Keratinocyte (primary cell): ENCODE measurements around the gene ACTR1B. TPM values are rescaled to one million over a fixed set of nuclear protein-coding genes. Genes with fewer than 3 reads are reported as not detected.

Source experiments
- DNase-seq: peaks from one replicate; pipeline ENCODE4 v3.0.0-alpha.2; 2011; ENCODE audit warnings: low read depth, missing footprints, low spot score
- FAIRE-seq: peaks from 2 replicates; lab custom pipeline; 2011; peaks lifted over from hg19 to GRCh38; lab: Jason Lieb, UNC
- H2AFZ ChIP-seq: 2 replicates; pipeline ENCODE4 v1.6.0; 2012; ENCODE audit warnings: low read length, control low read depth, inconsistent platforms; ENCODE audit not compliant: control insufficient read depth
- H3K27ac ChIP-seq: 2 replicates; pipeline ENCODE4 v1.5.1; 2011; ENCODE audit warnings: low read length; ENCODE audit not compliant: control insufficient read depth, insufficient read depth
- H3K27me3 ChIP-seq: 3 replicates; pipeline ENCODE4 v1.6.0; 2011; ENCODE audit warnings: low read length; ENCODE audit not compliant: control insufficient read depth, insufficient read depth; ENCODE audit errors: extremely low read depth
- H3K36me3 ChIP-seq, 2 experiments: 2 replicates in 1 of 2; 3 replicates in 1 of 2; pipeline ENCODE4 v1.5.1; 2011; ENCODE audit warnings: low read length in 2 of 2, mild to moderate bottlenecking in 1 of 2; ENCODE audit not compliant: control insufficient read depth in 2 of 2, insufficient read depth in 2 of 2; ENCODE audit errors: extremely low read depth in 1 of 2
- H3K4me1 ChIP-seq: 3 replicates; pipeline ENCODE4 v1.5.1; 2011; ENCODE audit warnings: low read length; ENCODE audit not compliant: control insufficient read depth, insufficient read depth; ENCODE audit errors: extremely low read depth
- H3K4me2 ChIP-seq: 3 replicates; pipeline ENCODE4 v1.6.0; 2011; ENCODE audit warnings: low read depth, low read length; ENCODE audit not compliant: control insufficient read depth, insufficient read depth; ENCODE audit errors: extremely low read depth
- H3K4me3 ChIP-seq, 3 experiments: fragments of 200-600 bp in 1 of 3; sonication (generic) in 1 of 3; 2 replicates in 2 of 3; 3 replicates in 1 of 3; pipeline ENCODE4 v1.5.1; 2011 to 2016; ENCODE audit warnings: low read length in 3 of 3, mild to moderate bottlenecking in 3 of 3, control low read depth in 2 of 3, inconsistent platforms in 1 of 3, low read depth in 1 of 3, mixed read lengths in 1 of 3, mixed run types in 1 of 3, moderate library complexity in 1 of 3; ENCODE audit not compliant: control insufficient read depth in 2 of 3, insufficient read depth in 2 of 3; ENCODE audit errors: extremely low read depth in 1 of 3
- H3K79me2 ChIP-seq: 2 replicates; pipeline ENCODE4 v1.6.0; 2012; ENCODE audit warnings: low read length; ENCODE audit not compliant: control insufficient read depth, insufficient read depth
- H3K9ac ChIP-seq: 3 replicates; pipeline ENCODE4 v1.6.0; 2011; ENCODE audit warnings: low read length; ENCODE audit not compliant: control insufficient read depth, insufficient read depth; ENCODE audit errors: extremely low read depth
- H3K9me1 ChIP-seq: 3 replicates; pipeline ENCODE4 v1.6.0; 2011; ENCODE audit warnings: low read length; ENCODE audit not compliant: control insufficient read depth, insufficient read depth; ENCODE audit errors: extremely low read depth
- H3K9me3 ChIP-seq: 2 replicates; pipeline ENCODE4 v1.5.1; 2012; ENCODE audit warnings: low read depth, low read length; ENCODE audit not compliant: control insufficient read depth
- H4K20me1 ChIP-seq: 3 replicates; pipeline ENCODE4 v1.6.0; 2011; ENCODE audit warnings: low read length; ENCODE audit not compliant: control insufficient read depth, insufficient read depth; ENCODE audit errors: extremely low read depth
- EZH2 ChIP-seq: IDR thresholded peaks from one replicate; pipeline ENCODE4 v1.6.1; 2012; ENCODE audit warnings: inconsistent platforms, mild to moderate bottlenecking, low read length, moderate library complexity
- dilution Hi-C: fragments of 300-500 bp; cut with MboI; formaldehyde crosslinking; loops from one replicate; pipeline ENCODE4 v1.7.0; 2020; ENCODE audit warnings: low sequenced_read_pairs; ENCODE audit not compliant: extremely low pct_ligation_motif_present
- polyA plus RNA-seq, 5 experiments: library from polyadenylated mRNA; depleted of rRNA in 3 of 5; stranded (reverse) in 3 of 5; stranded (forward) in 1 of 5; unstranded in 1 of 5; fragments of >200 nt; gene quantifications; 1 replicate in 1 of 5; 2 replicates in 3 of 5; 3 replicates in 1 of 5; pipeline versions ENCODE4 v1.2.1 to v1.2.3, GENCODE V29; 2011 to 2012; ENCODE audit warnings: missing spikeins in 2 of 5, low read depth in 1 of 5, low replicate concordance in 1 of 5
- TF ChIP-seq, protein P1 (sequence below), 3 experiments: IDR thresholded peaks in 1 of 3; conservative IDR thresholded peaks in 1 of 3; optimal IDR thresholded peaks in 1 of 3; 2 replicates in 2 of 3; 3 replicates in 1 of 3; pipeline versions ENCODE3 to v1.5.1; 2011; ENCODE audit warnings: low read length in 3 of 3, mild to moderate bottlenecking in 3 of 3, moderate library complexity in 2 of 3, control low read depth in 1 of 3, inconsistent platforms in 1 of 3; ENCODE audit not compliant: insufficient read depth in 2 of 3; ENCODE audit errors: extremely low read depth in 1 of 3

The ACTR1B gene
- polyA plus RNA-seq, 1 donor (not counting 4 experiments of a cell fraction or from before 2014, with no cell fraction given), result 20.6 TPM

DNA sequence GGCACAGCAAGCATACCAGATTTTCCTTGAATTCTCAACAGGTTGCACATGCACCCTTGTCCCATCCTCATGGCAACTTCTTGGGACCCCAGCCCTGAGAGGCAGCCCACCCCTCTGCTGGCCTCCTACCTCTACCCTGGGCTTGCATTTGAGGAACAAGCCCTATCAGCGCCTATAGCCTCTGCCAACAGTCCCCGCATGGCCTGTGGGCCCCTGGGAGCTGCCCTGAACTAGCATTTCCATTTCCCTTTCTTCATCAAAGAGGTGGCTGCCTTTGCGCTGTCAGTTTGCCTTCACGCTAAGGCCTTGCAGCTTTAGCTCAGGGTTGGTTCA is 44.2 kb upstream of the ACTR1B start:
- dilution Hi-C loops, result no loop called here
- DNase-seq (no peak), FAIRE-seq (no peak)
- Histone ChIP-seq H3K9ac (no peak overlapping the region), H3K4me1 (no peaks in the 10 kb centered on the region), H3K4me3 (no peak overlapping the region), H3K9me1 (no peaks in the 10 kb centered on the region), H3K36me3 (no peaks in the 10 kb centered on the region), H3K79me2 (no peaks in the 10 kb centered on the region), H4K20me1 (no peaks in the 10 kb centered on the region), H2AFZ (no peak overlapping the region), H3K9me3 (no peaks in the 10 kb centered on the region), H3K4me2 (no peak overlapping the region), H3K27ac (no peak overlapping the region), H3K27me3 (peaks cover 4% of the 10 kb centered on the region)
- no peak for TF ChIP-seq EZH2
- TF ChIP-seq, protein P1, sequence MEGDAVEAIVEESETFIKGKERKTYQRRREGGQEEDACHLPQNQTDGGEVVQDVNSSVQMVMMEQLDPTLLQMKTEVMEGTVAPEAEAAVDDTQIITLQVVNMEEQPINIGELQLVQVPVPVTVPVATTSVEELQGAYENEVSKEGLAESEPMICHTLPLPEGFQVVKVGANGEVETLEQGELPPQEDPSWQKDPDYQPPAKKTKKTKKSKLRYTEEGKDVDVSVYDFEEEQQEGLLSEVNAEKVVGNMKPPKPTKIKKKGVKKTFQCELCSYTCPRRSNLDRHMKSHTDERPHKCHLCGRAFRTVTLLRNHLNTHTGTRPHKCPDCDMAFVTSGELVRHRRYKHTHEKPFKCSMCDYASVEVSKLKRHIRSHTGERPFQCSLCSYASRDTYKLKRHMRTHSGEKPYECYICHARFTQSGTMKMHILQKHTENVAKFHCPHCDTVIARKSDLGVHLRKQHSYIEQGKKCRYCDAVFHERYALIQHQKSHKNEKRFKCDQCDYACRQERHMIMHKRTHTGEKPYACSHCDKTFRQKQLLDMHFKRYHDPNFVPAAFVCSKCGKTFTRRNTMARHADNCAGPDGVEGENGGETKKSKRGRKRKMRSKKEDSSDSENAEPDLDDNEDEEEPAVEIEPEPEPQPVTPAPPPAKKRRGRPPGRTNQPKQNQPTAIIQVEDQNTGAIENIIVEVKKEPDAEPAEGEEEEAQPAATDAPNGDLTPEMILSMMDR (optimal IDR thresholded peaks at IDR 0.05 in 1 of 3, IDR thresholded peaks at IDR 0.05 in 1 of 3, conservative IDR thresholded peaks at IDR 0.05 in 1 of 3; ENCODE audit: extremely low read depth in 1 of 3, insufficient read depth in 2 of 3, low read length in 3 of 3), result no peak

DNA sequence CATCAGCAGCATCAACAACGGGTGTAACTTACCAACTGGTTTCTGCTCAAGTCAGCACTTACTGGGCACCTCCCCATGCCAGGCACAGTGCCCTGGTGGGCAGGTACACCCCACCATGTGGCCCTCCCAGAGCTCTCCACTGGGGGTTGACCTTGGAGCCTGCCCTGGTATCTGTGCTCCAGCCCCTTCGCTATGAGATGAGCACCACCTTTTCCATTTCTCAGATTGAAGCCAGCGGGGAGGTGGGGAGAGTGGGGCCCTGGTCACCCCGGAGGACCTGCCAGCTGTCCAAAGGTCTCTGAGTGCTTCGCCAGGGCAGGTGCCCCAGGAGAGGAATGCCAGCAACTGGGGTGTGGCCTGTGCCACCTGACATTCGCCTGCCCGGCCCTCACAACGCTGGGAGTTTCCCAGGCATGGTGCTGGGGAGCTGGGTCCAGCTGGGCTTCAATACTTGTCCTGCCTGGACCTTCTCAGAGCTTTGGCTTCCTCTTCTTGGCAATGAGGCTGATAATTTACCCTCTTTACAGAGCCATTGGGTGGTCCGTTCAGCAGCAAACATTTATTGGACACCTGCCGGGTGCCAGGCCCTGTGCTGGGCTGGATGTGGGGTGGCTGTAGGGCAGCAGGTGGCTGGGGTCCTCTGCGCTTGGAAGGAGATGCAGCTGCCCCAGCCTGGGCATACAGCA is 43.7 kb upstream of the ACTR1B start:
- H3K9me1 ChIP-seq, result no peaks in the 10 kb centered on the region
- H3K27me3 ChIP-seq, result peaks cover 4% of the 10 kb centered on the region
- H3K4me2 ChIP-seq, result no peak overlapping the region
- no peak overlapping the region for H2AFZ ChIP-seq
- dilution Hi-C loops, result no loop called here
- no peak for FAIRE-seq
- H4K20me1 ChIP-seq, result no peaks in the 10 kb centered on the region
- no peaks in the 10 kb centered on the region for H3K4me1 ChIP-seq
- no peaks in the 10 kb centered on the region for H3K36me3 ChIP-seq
- TF ChIP-seq, protein P1 (optimal IDR thresholded peaks at IDR 0.05 in 1 of 3, IDR thresholded peaks at IDR 0.05 in 1 of 3, conservative IDR thresholded peaks at IDR 0.05 in 1 of 3; ENCODE audit: extremely low read depth in 1 of 3, insufficient read depth in 2 of 3, low read length in 3 of 3), result no peak
- no peak overlapping the region for H3K4me3 ChIP-seq
- H3K9ac ChIP-seq, result no peak overlapping the region
- no peak for DNase-seq
- no peaks in the 10 kb centered on the region for H3K79me2 ChIP-seq
- no peaks in the 10 kb centered on the region for H3K9me3 ChIP-seq
- H3K27ac ChIP-seq, result no peak overlapping the region
